Measurements from ENCODE around the gene RAB11FIP4.
A peak's percentile ranks its signal among the peaks of the same experiment; 100 is the strongest.

Gene RAB11FIP4

DNA sequence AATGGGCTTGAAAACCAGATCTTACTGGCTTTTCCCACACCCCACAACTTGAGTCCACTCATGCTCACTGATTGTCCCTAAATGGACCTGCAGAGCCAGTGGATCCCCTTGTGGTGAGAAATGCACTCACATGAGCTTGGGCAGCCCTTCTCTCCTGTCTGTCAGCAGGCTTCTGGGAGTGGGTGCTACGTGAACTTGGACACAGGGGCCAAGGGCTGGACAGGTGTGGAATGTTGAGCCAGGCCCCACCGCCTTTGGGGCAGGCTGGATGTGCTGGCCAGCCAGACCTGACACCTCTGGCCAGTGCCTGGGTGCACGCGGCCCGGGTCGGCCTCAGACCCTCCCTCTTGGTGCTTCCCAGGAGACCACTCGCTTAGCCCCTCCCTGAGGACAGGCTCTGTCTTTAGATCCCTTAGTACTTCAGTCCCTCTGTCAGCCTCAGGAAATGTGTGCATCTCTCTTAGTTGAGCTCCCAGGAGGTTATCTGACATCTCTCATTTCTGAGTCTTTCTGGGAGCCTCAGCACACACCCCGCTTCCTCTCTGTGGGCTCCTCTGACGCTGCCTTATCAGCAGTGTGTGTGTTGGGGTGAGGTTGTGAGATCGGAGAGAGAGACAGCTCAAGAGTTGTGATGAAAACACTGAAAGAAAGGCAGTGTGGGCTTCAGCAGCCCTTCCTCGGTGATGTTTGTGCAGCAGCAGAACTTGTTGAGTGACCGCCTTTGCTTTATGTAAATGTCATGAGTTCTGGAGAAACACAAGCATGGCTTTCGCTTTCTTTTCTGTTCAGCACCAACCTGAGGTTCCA lies 117.0 kb downstream of the RAB11FIP4 start:
- no peak for DNase-seq

DNA sequence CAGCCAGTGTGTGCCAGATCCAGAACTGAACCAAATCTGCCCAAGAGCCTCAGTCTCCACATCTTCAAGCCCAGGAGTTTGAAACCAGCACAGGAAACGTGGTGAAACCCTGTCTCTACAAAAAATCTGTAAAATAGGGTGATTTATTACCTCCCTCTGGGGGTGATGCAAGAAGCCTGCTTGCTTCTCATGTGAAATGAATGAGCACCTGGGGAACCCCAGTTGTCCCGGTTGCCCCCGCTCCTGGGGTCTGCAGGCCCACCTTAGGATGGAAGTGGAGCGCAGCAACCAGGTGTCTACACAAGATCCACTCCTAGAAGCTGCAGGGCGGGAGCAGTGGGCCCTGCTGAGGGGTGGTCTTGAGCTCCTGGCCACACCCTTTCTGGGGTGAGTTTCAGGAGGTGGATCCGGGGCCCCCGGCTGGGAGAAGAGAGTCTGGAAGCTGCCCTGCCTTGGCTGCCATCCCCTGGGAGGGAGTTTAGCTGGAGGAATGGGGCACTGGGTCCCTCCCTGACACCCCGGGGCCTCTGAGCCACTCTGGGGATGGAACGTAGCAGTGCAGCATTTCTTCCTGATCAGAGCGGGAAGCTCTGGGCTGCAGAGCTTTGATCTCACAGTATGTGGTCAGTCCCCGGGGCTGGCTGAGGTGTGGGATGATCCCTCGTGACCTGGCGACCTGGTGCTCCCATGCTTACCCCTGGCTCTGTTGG lies 117.8 kb downstream of the RAB11FIP4 start:
- DNase-seq: no peak

DNA sequence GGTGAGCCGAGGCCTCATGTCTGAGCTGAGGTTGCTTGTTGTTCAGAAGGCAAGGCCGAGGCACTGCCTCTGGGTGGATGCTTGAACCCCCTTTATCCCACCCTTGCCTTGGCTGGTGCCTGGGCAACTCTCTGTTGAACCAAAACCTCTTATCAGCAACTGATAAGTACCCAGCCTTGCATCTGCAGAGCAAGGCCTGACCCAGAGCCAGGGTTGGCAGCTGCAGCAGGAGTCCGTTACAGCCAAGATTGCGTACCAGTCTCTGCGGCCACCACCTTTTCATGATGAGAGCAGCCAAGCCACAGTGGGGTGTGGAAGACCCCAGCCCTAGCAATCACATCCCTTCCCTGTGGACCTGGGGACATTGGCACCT lies 118.3 kb downstream of the RAB11FIP4 start:
- no peak for DNase-seq

GRCh38 chr17:31510308-31511194 lies 119.1 kb downstream of the RAB11FIP4 start:
- DNase-seq: no peak

DNA sequence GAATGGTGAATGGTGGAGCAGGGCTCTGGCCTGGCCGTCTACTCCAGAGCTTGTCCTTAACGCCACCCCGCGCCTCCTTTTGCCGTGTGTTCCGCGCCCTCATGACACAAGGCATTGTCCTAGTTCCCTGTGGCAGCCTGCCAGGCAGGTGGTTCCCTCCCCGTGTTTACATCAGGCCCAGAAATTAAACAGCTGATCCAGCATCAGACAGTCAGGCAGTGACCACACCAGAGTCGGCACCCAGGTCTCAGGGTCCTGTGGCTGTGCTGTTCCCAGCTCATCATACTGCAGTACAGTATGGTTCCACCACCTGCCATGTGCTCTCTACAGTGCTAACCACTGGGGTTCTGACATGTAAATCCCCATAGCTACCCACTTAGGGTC lies 119.7 kb downstream of the RAB11FIP4 start:
- DNase-seq: peak; percentile 91

DNA sequence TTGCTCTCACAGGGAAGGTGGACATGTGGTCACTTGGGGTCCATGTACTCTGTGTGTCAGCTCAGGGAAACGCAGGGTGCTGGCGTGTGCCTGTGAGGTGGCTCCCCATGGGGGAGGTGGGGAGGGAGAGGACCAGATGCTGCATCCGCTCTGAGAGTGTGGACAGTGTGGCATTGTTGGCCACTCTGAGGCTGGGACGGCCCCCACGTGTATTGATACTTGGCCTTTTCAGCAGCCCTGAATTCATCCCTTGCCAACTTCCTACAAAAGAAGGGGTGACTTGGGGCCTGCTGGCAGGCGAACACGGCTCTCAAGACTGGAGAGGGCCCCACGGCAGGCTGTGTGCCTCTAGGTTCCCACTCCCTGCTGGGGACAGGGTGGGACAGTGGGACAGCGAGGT lies 120.1 kb downstream of the RAB11FIP4 start:
- no peak for DNase-seq

DNA sequence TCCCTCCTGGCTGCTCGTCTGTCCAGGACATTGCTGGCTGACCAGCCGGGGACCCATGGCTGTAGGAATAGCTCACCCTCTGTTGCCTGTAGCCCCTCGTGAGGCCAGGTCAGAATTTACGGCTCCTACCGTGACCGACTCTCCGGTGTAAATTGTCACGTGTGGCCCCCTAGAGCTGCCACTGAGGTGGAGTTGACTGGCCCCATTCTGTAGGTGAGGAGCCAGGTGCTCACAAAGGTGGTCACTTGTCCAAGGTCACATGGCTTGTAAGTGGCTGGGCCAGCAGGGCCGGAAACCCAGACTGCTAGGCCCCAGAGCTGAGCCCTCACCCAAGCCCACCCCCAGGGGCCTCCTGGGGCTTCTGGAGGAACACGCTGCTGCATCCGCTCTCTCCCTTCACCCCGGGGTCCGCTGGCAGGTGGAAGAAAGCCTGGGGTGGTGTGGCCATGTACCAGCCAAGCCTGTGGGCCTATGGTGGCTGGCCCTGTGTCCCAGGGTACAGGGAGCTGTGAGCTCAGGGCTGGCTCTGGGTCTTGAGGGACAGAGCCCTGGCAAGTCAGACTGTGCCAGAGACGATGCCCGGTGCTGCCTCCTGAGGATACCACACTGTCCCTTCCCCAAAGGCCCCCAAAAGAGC lies 120.7 kb downstream of the RAB11FIP4 start:
- DNase-seq: no peak

DNA sequence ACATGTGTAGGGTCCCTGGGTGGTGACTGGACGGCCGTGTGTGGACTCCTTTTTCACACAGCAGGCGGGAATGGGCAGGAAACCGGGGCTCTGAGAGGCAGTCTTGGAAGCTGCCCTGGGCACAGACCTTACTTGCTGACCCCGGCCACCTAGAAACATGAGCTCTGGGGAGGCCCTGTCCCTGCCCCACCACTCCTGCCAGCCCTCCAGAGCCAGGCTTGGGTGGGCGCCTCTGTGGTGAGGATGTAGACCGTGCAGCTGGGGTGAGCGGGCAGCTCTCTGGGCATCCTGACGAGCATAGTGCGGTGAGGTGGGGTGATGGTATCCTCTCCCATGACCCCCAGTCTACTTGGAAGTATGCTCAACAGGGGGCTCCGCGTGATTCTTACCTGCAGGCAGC lies 121.3 kb downstream of the RAB11FIP4 start:
- no peak for DNase-seq

DNA sequence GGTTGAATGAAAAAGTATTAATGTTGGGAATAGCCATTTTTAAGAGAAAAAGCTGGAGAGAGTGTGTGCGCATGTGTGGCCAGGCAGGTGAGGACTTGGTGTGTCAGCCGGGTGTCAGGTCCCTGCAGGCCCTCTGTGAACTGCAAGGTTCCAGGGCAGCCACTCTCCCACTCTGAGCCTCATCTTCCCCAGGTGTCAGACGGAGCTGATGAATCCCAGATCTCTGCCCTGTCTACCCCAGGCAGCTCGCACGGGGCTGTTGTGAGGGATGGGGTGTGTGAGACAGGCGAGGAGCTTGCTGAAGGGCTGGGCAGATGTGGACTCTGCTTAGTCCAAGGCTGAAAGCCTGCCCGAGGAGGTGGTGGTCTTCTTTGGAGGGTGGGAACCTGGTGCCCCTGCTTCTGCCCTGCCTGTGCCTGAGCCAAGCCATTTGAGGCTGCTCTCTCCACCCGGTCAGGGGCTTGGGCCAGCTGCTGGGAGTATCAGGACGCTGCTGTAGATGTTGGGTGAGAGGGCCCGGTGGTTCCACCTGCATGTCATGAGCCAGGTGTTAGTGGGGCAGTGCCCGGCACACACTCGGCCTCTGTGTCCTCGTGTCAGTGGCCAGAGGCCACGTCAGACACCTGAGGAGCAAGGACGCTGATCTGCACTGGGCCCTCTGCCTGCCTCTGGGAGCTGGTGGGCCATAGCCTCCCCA lies 122.4 kb downstream of the RAB11FIP4 start:
- no peak for DNase-seq

- no peak for DNase-seq
These were observed 123.8 kb downstream of the RAB11FIP4 start for GRCh38 chr17:31515267-31515666.

- DNase-seq: no peak
These were observed 126.0 kb downstream of the RAB11FIP4 start for GRCh38 chr17:31517524-31517923.

DNA sequence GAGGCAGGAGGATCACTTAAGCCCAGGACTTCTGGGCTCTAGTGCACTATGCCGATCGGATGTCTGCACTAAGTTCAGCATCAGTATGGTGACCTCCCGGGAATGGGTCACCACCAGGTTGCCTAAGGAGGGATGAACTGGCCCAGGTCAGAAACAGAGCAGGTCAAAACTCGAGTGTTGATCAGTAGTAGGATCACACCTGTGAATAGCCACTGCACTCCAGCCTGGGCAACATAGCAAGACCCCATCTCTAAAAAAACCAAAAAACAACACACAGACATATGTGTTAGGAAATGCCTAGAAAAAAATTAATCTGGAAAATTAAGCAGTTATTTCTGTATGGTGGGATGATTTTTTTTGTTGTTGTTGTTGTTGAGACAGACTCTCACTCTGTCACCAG lies 127.0 kb downstream of the RAB11FIP4 start:
- no peak for DNase-seq

- DNase-seq: no peak
These were observed 130.3 kb downstream of the RAB11FIP4 start for GRCh38 chr17:31521632-31522283.

DNA sequence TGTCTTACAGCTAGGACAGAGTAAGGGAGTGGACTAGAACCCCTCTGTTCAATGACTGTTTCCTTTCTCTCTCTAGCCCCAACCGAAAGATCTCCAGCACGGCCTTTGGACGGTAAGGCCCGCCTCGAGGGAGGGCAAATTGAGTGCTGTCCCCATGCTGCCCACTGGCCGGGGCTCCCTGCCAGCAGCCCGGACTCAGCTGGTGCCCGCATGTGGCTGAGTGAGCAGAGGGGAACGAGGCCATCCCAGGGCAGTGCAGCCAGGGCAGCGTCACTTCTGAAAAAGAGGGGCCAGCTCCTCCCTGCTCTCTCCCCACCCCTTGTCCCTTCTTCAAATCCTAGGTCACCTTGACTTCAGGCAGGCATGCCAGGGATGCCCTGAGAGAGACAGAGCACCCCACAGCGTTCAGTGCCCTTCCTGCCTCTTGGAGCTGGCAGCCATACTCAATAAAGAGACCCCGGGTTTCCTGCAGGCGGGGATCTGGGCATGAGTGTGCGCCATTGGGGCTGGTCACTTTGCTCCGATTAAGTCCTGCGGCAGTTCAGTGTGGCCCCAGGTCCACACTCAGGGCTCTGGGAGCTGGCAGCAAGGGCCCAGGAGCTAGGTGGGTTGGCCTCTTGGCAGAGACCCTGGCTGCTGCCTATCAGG lies 130.9 kb downstream of the RAB11FIP4 start:
- no peak for DNase-seq

- no peak for DNase-seq
These were observed 131.6 kb downstream of the RAB11FIP4 start for GRCh38 chr17:31522987-31523495.

DNA sequence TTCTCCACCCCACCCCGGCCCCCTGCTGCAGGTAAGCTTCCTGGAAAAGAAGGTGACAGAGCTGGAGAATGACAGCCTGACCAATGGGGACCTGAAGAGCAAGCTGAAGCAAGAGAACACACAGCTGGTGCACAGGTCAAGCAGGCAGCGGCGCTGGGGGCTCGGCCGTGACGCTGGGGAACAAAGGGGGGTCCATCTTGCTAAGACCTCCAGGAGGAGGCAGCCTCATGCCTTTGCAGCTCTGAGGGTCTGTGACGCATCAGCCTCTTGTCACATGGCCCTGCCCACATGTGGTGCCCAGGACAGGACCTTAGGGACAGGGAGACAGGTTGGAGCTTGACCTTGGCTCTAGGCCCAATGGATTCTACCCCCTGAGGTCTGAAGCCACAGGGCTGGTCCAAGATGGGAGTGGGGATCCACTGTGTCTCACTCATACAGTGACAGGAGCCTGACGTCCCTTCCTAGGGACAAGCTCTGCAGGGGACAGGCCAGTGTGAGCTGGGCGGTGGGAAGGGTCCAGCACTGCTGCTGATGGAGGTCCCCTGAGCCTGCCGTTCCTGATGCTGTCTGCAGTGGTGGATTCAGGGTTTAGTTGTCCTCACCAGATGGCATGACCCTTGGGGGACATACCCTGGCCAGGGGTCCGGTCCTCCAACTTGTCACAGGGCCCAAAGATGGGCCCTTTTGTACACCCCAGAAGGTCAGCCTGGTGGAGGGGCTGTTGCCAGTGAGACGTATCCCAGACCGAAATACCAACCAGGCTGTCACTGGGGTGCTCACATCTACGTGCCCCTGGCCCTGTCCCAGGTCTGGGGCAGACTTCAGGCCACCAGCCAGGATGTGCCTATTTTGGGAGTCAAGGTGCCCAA lies 132.6 kb downstream of the RAB11FIP4 start:
- DNase-seq: no peak

DNA sequence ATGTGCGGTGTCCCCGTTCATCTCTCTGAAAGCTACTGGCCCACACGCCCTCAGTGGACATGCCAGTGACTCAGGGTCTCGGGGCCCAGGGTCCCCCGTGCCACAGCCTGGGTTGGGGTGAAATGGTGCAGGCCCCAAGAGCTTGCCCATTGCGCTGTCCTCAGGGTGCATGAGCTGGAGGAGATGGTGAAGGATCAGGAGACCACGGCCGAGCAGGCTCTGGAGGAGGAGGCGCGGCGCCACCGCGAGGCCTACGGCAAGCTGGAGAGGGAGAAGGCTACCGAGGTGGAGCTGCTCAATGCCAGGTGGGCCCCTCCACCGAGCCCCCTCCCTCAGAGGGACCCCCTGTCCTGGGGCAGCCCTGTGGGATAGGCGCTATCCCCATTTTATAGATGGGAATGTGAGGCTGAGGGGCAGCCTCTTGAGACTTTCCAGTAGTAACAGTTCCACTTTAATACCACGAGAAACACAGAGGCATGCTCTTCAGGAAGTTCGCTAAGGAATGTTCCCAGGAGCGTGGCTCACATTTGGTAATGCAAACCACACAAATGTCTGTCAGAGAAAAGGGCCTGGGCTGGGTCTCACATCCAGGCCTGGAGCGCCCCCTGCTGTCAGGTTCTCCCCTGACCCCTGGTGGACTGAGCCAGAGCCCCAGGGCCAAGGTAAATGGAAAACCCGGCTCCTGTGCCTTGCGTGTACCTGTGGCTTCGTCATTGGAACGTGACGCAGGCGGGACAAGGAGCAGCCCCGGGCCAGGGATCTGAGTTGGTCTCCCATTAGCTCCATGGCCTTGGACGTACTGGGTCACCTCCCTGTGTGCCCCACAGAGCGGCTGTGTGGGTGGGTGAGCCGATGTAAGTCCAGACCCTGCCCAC lies 133.7 kb downstream of the RAB11FIP4 start:
- DNase-seq: peak; percentile 39

- DNase-seq: no peak
These were observed 134.5 kb downstream of the RAB11FIP4 start for GRCh38 chr17:31525801-31526549.

Measured in NCI-H774 (cell line).